G401 (cell line): ENCODE data around the gene LYL1. TPM values are rescaled to one million over a fixed set of nuclear protein-coding genes. Genes with fewer than 3 reads are reported as not detected.
A peak's percentile ranks its signal among the peaks of the same experiment; 100 is the strongest.

Source experiments
- DNase-seq: peaks from one replicate; pipeline ENCODE4 v3.0.0-alpha.2; 2015; ENCODE audit warnings: low spot score
- in situ Hi-C: cut with HindIII; loops from 2 replicates; pipeline ENCODE4 v1.10.0; 2016; ENCODE audit warnings: low sequenced_read_pairs, mixed read lengths
- total RNA-seq: library from RNA; depleted of rRNA; stranded (reverse); fragments of >200 nt; shearing (Covaris generic); gene quantifications from 2 replicates; pipeline ENCODE4 v1.2.3, GENCODE V29; 2014

Gene LYL1
- total RNA-seq, 1 experiment from 2014 or later = not detected

- DNase-seq = no peak
- in situ Hi-C loops = loop anchor here (25.0 kb wide), 1 partner anchor 155 kb away; the partner anchor contains the start of gene SYCE2
These were observed 35.5 kb downstream of the LYL1 start for GRCh38 chr19:13066933-13067807.

- DNase-seq = no peak
- in situ Hi-C loops = loop anchor here (25.0 kb wide), 1 partner anchor 154 kb away; the partner anchor contains the start of gene SYCE2
These were observed 36.4 kb downstream of the LYL1 start for GRCh38 chr19:13066226-13066625.

- in situ Hi-C loops = loop anchor here (25.0 kb wide), 1 partner anchor 152 kb away; the partner anchor contains the start of gene SYCE2
- DNase-seq = no peak
These were observed 38.6 kb downstream of the LYL1 start for GRCh38 chr19:13064092-13064489.

- DNase-seq = no peak
- in situ Hi-C loops = loop anchor here (25.0 kb wide), 1 partner anchor 151 kb away; the partner anchor contains the start of gene SYCE2
These were observed 39.1 kb downstream of the LYL1 start for GRCh38 chr19:13063461-13064091.

- in situ Hi-C loops = loop anchor here (25.0 kb wide), 1 partner anchor 150 kb away; the partner anchor contains the start of gene SYCE2
- no peak for DNase-seq
These were observed 40.3 kb downstream of the LYL1 start for GRCh38 chr19:13062317-13062716.

GRCh38 chr19:13060964-13061927 is 41.4 kb downstream of the LYL1 start:
- peak; percentile 87 for DNase-seq
- in situ Hi-C loops = loop anchor here (25.0 kb wide), 1 partner anchor 149 kb away; the partner anchor contains the start of gene SYCE2

- in situ Hi-C loops = loop anchor here (25.0 kb wide), 1 partner anchor 148 kb away; the partner anchor contains the start of gene SYCE2
- DNase-seq = peak; percentile 26
These were observed 42.3 kb downstream of the LYL1 start for GRCh38 chr19:13060233-13060963.

GRCh38 chr19:13058951-13059660 is 43.6 kb downstream of the LYL1 start:
- peak; percentile 64 for DNase-seq
- in situ Hi-C loops = loop anchor here (25.0 kb wide), 1 partner anchor 147 kb away; the partner anchor contains the start of gene SYCE2

- no peak for DNase-seq
- in situ Hi-C loops = loop anchor here (25.0 kb wide), 1 partner anchor 145 kb away; the partner anchor contains the start of gene SYCE2
These were observed 44.9 kb downstream of the LYL1 start for GRCh38 chr19:13057744-13058143.

- DNase-seq = peak; percentile 29
- in situ Hi-C loops = loop anchor here (25.0 kb wide), 1 partner anchor 145 kb away; the partner anchor contains the start of gene SYCE2
These were observed 45.5 kb downstream of the LYL1 start for GRCh38 chr19:13057147-13057572.

- DNase-seq = peak; percentile 67
- in situ Hi-C loops = loop anchor here (25.0 kb wide), 1 partner anchor 144 kb away; the partner anchor contains the start of gene SYCE2
These were observed 46.5 kb downstream of the LYL1 start for GRCh38 chr19:13056052-13056660.

GRCh38 chr19:13055213-13056051 is 47.2 kb downstream of the LYL1 start:
- in situ Hi-C loops = loop anchor here (25.0 kb wide), 1 partner anchor 143 kb away; the partner anchor contains the start of gene SYCE2
- DNase-seq = no peak

- in situ Hi-C loops = loop anchor here (25.0 kb wide), 1 partner anchor 142 kb away; the partner anchor contains the start of gene SYCE2
- no peak for DNase-seq
These were observed 47.9 kb downstream of the LYL1 start for GRCh38 chr19:13054626-13055212.

- DNase-seq = no peak
- in situ Hi-C loops = loop anchor here (25.0 kb wide), 1 partner anchor 142 kb away; the partner anchor contains the start of gene SYCE2
These were observed 48.7 kb downstream of the LYL1 start for GRCh38 chr19:13053761-13054625.
